Stimulated activated CD8-positive, alpha-beta memory T cell treated with anti-CD3 and anti-CD28 coated beads, Interleukin-4, amount 100 ng/mL, for 48 hours (primary cell): Measurements from ENCODE around the gene GPC3.

ENCODE experiments used
- DNase-seq: peaks from one replicate; pipeline ENCODE4 v3.0.0-alpha.2; 2020

Gene GPC3

DNA sequence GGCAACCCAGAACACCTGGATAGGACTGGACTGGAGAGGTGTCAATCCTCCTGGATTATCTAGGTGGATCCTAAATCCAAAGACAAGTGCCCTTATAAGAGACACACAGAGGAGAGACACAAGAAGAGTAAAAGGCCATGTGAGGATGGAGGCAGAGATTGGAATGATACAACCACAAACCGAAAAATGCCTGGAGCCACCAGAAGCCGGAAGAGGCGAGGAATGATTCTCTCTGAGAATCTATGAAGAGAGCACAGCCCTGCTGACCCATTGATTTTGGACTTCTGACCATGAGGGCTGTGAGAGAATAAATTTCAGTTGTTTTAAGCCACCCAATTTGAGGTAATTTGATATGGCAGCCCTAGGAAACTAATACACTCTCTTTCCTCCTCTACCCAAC lies 20.1 kb downstream of the GPC3 start:
- no peak for DNase-seq

DNA sequence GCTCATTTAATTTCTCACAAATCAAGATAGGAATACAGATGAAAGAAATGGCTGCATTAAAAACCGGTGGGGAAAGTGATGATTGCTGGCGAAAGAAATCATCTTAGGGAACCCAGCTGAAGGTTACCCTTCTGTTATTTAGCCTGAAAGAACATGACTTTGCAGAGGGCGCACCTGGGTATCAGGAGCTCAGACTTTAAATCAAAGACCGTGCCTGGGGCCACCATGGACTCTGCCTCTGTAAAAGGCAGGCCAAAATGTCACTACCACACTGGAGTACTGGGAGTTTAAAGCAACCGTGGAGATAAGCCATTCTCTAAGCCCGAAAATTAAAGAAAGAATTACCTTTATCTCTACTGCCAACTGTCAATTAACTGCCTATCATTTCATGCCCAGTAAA lies 24.3 kb downstream of the GPC3 start:
- DNase-seq: no peak

DNA sequence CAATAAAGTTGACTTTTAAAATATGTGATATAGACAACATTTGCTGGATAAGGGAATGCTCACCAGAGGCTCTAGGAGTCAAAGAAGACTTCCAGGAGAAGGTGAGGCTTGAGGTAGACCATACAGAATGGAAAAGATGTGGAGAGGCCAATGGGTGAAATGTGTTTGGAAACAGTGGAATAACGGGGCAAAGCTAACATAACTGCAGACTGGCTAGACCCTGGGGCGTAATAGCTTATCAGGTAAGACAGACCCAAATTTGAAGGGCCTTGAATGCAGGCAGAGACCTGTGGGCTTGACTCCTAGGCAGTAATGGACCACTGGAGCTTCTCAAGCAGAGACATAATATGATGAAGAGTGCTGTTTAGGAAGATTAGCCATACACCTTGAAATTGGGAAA lies 25.4 kb downstream of the GPC3 start:
- DNase-seq: no peak

DNA sequence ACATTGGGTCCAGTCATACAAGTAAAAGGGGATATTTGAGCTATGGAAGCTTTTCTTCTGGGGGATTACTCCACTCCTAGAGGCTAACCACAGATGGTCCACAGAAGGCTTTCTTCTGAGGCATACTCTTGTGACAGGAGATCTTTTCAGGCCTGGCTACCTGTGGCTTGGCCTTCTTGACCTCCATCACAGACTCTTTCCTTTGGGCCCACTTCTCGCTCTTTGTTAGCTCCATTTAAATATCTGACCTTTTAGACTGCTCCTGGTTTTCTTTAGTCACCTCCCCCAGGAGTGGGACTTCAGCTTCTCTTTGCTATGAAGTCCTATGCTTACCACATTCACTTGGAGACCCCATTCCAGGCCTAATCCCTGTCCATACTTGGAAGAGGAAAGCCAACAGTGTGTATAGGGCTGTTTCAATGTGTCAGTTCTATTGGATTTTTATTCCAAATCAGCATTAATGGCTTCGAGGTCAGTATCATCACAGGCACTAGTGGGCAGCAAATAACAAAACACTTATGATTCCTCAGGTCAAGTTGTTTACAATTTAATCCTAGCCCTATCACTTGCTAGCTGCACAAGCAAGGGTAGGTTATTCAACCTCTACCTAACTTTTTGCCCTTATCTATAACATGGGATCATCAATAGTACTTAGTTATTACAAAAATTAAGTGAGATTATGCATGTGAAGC lies 26.3 kb downstream of the GPC3 start:
- DNase-seq: no peak

DNA sequence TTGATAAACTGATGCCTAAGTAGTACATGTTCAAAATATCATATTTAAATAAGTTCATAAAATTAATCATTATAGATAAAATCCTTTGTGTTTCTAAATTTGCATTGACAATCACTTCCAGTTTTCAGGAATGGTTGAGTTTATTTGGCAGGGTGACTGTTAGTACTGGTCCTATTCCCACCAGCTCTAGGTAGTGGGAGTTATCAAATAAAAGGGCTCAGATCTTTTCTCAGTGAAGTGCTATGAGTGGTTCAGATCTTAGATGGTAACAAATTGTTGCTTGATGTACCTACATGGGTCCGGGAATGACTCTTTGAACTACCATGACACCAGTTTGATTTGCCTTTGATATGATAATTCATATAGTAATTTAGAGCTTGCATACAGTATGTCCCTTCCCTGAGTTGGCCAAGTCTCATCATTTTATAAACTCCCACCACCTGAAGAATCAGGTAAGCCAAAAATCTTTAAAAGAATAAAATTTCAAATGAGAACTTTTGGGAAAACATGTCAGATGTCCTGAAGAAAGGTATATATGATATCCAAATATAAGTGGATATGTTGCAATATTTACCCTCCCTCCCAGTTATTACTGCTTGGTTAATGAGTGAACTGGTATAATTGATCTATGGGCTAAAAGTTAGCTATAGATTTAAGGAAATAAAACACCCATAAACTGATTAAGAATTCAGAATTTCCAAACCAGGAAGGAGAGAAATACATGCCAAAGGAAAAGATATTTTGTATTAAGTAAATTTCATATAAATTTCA lies 28.6 kb downstream of the GPC3 start:
- no peak for DNase-seq

DNA sequence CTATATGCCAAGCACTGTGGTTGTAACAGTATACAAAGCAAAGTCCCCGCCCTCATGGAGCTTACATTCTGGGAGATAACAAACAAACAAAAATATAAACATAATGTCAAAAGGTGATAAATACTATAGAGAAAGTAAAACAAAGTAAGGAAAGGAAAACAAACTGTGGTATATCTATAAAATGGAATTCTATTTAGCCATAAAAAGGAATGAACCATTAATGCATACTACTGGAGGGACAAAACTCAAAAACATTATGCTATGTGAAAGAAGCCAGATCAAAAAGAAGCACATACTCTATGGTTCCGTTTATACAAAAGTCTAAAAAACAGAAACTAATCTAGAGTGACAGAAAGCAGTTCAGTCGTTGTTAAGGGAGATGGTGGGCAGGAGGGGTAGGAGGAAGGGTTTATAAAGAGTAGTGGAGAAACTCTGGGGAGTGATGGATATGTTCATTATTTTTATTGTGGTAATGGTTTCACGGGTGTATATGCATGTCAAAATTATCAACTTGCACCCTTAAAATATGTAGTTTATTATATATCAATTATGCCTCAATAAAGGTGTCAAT lies 31.5 kb downstream of the GPC3 start:
- no peak for DNase-seq

DNA sequence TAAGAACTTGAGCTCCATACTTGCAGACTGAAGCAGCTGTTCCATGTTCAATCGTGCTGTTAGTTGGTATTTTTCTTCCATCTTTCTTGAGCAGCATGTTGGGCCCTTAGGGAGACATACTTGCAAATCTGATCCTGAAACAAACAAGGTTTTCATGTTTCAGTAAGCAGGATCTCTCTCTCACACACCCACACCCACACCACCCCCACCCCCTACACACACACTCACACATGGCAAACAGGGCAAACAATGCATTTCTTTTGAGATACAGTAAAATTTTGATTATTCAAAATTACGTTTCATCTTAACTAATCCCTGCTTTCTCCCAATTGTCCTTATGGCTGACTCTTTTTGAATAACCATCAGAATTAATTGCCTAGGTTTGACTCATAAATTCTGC lies 32.3 kb downstream of the GPC3 start:
- no peak for DNase-seq

DNA sequence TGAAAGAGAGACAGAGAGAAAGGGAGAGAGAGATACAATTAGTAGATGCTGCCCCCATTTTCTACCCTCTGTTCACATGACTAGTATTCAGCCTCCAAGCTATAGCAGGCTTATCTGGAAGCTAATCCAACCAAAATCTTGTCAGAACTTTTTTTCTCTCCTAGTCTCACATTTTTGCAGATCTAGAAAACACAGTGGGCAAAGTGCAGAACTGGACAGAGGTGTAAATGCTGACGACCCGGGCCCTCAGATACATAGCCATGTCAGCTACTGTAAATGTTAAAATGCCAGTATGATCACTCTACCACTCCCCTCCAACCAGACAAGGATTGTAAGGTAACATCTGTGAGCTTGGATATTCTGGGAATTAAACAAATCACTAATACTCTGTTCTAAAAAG lies 34.3 kb downstream of the GPC3 start:
- no peak for DNase-seq

DNA sequence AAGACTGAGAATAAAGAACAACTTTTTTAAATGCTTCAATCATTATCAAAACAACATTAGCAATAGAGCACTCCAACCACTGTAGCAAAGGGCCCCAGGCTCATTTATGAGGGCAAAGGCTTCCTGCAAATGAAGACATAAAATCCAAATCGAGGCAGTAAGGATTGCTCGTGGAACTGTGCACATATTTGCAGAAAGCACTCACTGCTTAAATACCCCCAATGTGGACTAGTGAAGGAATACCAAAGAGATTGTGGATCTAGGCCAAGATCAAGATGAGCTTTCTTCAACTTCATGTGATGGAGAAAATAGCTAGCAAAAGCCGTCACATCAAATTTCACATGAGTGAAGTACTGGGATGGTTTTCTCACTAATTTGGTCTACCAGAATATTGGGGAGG lies 35.2 kb downstream of the GPC3 start:
- DNase-seq: no peak

DNA sequence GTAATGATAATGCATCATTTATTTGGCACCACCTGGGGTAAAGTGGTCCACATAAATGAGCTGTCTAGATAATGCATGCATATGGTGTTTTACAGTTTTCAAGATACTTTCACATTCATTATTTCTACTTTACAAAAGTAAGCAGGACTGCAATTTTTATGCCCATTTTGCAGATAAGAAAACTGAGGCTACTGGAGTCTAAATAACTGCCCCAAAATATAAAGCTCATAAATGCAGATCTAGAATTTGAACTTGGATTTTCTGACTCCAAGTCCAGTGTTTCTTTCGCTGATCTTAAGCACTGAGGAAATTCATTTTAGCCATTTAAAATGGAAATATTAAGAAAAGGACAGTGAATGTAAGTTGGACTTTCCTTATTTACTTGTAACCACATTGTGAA lies 36.5 kb downstream of the GPC3 start:
- no peak for DNase-seq

DNA sequence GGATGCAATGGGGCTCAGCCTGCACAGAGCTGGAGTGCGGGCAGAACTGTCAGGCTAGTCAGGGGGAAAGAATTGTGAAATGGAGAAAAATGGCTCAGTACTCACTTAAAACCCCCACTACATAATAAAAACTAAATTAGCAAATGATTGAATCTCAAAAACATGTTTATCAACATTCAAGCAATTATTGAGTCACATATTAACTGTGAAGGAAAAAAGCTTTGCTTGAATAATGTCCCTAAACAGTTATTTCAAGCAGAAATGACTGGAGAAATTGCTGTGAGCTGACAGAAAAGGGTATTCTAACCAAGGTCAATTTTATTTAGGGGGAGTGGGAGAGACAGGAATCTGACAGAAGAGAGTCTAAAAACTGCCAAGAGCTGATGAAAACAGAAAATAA lies 37.4 kb downstream of the GPC3 start:
- no peak for DNase-seq

DNA sequence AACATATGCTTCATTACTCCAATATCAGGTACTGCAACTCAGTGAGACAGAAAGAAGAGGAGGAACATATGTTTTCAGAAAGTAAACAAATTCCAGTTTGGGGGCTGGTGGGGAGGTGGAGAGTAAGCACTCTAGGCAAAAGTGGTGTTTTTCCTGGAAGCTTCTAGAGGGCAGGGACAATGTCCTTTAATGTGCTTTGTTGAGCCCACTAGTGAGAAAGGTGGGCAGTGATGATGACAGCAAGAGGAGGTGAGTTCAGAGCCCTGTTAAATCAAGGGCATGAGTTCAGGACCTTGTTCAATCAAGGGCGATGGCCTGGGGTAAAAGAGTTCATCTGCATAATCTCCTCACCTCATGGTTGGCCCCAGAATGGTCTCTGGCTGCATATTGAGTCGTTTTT lies 38.4 kb downstream of the GPC3 start:
- DNase-seq: no peak

DNA sequence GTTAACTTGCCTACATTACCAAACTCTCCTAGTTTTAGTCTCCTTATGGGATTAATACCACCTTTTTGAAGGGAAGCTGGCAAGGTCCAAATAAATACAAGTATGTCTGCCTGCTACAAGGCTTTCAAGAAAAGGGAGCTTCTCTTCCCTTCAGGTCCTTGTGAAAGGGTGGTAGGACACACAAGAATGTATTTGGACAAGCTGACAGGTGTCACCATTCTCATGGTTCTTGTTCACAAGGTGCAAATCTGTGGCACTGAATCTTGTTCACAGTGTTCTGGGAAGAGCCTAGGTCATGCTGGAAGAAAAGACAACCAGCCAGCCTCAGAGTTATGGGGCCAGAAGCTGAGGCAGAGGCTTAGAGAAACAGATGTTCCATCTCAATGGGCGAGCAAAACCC lies 41.9 kb downstream of the GPC3 start:
- no peak for DNase-seq

DNA sequence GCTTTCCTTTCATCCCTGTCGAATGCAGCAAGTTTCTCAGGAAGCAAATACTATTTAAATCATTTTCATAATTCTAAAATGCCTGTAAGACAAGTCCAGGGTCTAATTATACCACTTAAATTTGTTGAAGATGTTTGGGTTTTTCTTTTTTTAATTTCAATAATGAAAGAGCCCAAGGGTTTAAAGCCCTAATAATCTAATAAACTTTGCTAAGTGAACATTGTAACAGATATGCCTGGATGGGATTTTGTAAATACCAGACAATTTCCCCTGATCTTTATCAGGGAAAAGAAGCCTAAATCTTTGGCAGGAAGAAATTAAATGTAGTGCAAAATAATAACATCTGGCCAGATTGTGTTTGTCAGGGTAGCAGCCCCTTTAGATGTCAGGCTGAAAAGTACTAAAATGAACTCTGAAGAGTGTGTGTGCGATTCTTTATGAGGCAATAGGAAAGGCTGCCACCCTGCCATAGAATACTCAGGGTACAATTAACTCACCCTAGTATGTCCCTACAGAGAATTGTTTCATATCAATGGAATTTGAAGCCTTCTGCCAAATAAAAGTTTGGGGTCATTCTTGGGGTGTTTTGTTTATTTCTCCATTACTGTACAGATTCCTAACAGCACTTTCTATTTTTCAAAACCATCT lies 45.6 kb downstream of the GPC3 start:
- DNase-seq: no peak

DNA sequence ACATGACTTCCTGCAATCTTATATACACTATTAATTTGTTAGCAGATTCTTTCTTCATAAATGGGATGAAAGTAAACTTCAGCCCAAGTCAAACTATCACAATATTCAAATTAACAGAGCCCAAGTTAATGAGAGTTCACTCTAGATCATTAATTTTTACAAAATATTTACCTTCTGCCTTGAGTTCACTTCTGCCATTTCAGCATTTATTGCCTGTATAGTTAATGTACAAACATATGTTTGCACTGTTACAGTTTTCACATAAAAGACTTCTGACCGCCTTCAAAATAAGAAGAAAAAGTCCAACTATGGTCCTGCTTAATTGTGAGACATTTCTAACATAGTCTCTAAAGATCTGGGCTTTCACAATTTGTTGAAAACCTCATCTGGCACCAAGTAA lies 46.9 kb downstream of the GPC3 start:
- DNase-seq: no peak

DNA sequence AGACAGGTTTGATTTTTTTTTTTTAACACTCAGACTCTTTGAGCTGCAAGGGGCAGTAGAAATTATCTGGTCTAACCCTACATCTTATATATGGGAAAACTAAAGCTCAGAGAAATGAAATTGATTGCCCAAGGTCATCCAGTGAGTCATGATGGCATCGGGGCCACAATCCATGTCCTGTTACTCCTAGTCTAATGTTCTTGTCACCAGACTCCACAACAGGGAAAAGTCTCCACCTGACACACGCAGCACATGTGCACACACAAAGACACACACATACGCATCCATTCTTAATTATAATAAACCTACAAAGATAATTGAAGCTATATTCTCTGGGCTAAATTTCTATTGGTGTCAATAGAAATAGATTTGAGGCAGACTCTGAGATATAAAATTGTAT lies 48.4 kb downstream of the GPC3 start:
- DNase-seq: no peak

DNA sequence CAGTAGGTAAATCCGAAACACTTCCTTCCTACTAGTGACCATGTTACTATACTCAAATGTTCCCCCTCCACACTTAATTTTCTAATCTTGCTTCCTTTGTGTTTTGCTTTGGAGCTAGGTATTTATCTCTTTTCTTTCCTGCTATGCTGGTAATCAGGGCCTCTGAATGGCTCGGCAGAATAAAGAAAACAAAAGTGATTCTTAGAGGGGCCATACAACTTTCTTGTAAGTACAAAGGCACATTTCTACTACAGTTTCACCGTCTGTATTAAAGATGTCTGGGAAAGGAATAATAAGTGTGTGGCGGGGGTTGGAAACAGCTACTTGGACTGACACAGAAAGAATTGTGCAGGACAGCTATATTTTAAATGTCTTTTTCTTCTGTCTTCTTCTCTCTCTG lies 50.3 kb downstream of the GPC3 start:
- no peak for DNase-seq

DNA sequence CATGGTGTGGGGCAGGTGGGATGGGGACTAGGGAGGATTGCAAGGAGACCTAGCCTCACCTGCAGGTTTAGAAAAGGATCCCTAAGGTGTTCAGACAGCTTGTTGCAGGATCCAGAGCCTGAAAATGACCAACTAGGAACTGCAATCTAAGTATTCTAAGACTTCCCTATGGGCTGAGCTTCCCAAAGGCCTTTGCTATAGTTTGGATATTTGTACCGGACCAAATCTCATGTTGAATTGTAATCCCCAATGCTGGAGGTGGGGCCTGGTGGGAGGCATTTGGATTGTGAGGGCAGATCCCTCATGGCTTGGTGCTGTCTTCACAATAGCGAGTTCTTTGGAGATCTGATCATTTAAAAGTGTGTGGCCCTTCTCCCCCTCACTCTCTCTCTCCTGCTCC lies 52.1 kb downstream of the GPC3 start:
- no peak for DNase-seq

DNA sequence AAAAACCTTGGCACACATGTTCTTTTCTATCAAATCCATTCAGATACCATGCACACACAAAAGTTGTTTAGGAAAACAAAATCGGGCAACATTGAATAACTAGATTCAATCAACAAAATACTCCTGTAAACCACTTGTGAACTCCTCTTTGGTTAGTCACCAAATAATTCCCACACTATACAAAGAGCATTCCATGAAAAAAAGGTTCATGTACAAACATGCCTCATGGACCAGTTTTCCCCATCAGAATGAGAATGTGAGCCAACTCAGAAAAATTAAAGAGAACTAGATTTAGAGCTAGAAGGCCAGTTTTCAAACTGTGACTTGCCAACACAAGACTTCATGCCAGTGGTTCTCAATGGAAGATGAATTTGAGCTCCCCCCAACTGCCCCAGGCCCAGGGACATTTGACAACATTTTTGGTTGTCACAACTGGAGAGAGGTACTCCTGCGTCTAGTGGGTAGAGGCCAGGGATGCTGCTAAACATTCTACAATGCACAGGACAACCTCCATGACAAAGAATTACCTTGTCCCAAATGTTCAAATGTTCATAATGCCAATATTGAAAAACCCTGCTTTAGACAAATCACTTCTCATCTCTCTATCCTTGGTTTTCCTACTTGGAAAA lies 55.4 kb downstream of the GPC3 start:
- no peak for DNase-seq

DNA sequence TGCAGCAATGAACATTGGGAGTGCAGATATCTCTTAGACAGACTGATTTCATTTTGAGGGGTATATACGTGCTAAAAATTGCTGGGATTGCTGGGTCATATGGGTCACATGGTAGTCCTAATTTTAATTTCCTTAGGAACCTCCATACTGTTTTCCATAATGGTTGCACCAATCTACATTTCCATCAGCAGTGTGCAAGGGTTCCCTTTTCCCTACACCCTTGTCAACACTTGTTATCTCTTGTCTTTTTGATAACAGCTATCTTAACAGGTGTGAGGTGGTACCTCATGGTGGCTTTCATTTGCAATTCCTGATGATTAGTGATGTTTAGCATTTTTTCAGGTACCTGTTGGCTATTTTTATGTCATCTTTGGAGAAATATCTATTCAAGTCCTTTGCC lies 57.0 kb downstream of the GPC3 start:
- no peak for DNase-seq

DNA sequence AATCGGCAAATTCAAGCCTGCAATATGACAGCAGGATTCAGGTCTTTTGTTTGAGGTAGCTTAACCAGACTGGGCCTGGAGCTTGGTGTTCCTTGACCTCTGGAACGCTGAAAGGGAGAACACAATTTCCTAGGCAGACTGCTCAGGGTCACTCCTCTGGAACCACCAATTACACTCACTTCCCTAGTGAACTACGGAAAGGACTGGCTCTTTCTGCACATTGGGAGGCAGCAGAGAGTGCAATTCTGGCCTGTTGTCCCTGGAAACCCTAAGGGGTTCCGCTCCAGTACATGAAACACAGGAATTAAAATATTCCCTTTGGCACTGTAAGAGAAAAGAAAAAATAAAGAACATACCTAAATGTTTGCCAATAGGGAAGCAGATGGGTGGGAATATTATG lies 58.6 kb downstream of the GPC3 start:
- DNase-seq: no peak

DNA sequence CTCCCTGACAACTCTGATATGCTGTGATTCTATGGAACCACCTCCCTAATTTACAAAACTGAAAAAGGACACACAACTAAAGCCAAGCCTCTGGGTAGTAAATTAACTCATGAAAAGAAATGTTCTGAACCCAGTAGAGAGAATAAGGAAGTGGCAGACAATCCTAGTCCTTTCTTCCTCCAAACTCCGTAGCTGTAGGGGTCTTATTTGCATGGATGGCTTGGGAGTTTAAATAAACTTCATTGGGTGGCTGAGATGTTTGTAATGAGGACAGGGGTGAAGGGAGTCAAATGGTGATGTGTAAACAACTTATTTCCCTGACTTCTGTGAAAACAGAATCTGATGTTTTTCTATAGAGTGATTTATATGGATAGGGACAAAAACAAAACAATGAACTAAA lies 59.3 kb downstream of the GPC3 start:
- no peak for DNase-seq

DNA sequence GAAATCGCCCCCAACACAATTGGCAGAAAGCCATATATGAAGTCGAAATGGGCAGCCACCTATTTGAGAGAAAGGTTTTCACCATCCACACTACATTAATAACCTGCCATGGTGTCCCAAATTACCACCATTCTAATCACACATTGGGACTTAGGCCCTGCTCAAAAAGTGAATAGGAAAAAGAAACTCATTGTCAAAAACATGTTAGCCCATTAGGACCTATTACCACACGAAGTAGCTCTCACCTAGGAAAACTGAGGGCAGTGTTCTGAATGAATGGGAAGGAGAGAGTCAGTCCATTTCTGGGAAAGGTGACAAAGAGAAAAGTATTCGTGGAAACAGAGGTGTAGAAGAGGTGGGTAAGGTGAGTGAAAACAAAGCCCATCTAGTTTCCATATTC lies 60.8 kb downstream of the GPC3 start:
- DNase-seq: no peak

DNA sequence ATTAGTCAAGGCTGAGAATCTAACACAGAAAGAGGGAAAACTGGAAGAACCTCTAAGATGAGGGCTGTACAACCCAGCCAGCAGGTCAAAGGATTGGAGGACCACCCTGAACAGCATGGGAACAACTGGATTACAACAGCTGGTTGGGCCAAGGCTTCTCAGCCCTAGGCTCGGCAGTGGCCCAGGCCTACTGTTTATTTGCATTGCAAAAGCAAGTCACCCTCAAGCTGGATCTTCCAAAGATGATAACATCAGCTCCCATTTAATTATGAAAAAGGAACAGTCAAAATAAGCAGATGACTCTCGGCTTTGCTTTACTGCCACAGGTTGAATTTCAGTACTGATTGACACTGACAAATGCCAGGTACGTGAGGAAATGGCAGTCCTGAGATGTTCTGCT lies 61.8 kb downstream of the GPC3 start:
- no peak for DNase-seq
